ENCODE data around the gene MRPL42.
"Not testable (repeated sequence)": the region's sequence is repeated elsewhere in the genome, so short reads cannot be mapped to it uniquely, and the experiment has no call there.

MRPL42 gene

DNA sequence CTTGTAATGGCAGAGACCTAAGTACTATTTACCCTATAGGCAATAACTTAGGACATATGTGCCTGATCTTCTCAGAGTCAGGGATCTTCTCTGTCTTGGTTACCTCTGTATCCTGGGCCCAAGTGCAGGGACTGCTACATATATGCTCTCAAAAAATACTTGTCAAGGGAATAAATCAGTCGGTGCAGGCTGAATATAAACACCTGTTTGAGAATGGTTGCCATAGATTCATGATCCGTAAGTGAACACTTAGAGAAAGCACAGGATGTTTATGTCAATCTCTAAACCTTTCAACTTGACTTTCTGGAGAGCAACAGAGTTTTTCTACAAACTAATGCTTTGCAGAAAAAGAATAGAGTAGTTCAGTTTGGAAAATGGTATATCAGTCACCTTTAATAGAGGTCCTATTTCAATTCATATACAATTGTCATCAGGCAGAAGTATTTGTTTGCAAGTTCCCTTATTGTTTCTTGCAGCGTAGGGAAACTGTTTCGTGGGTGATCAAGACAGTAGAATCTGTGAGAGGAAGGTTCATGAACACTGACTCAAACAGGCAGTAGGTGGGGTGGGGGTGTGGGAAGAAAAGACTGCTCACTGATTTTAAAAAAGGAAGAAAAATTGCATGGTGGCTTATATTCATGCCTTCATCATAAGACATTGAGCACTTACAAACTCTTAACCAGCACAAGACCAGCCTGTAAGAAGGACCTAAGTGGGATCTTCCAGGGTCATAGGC is 19.6 kb upstream of the MRPL42 start:
- no peak for DNase-seq

DNA sequence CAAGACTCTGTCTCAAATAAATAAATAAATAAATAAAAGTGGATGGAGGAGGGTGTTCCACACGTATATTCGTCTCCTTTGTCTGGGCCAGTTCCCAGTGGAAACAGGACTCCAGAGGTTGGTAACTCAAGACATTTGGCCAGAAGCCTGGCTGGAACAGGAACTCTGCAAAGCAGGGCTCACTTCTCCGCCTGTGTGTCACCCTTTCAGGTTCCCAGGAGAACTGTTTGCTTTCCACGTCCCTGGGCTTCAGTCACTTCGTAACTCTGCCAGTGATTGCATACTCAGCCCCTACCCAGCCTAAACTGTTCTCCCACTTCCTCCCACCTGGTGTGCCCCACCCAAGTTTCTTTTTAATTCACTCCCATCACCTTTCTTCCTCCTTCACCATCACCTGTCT is 18.5 kb upstream of the MRPL42 start:
- no peak for DNase-seq

DNA sequence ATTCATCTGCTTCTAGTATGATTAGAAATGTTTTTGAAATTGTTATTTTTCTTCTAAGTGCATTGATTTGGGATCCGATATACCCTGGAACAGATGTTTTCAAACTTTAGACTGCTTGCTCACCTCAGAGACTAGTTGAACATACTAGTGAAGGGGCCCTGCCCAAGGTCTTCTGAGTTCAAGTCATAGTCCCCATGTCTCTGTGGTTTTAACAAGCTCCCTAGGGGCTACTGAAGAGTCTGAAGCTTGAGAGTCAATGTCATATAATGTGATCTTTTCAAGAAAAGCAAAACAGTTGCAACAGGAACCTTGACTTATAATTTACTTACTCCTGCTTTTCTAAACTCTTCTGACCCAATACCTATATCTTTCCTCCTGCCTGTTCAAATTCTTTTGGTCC is 18.0 kb upstream of the MRPL42 start:
- DNase-seq = no peak

DNA sequence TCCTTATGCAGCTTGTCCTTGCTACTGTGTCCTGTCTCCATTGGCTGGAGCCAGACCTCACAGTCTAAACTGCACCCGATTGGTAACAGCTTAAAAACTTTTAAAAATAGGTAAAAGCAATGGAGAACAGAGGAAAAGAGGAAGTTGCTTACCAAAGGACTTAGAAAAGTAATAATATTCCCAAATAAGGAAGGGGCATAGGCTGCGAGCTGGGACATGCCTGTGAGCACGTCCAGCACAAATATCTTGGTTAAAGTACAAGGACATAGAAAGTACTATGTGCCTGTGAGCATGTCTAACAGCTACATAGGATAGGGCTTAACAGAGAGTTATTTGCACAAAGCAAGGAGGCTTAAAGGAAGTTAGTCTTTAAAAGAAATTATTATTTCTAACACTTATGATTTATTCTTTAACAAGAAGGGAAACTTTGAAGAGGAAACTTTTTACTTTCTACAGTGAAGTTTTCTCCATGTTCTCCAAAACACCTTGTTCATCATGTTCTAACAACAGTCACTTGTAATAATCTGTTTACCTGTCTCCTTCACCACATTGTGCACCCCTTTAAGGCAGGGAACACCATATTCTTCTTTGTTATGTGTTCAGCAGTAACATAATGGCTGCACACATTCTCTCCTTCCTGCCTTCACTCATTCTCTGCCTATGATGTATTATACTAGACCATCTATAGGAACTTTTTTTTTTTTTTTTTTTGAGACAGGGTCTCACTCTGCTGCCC is 15.7 kb upstream of the MRPL42 start:
- DNase-seq = no peak

DNA sequence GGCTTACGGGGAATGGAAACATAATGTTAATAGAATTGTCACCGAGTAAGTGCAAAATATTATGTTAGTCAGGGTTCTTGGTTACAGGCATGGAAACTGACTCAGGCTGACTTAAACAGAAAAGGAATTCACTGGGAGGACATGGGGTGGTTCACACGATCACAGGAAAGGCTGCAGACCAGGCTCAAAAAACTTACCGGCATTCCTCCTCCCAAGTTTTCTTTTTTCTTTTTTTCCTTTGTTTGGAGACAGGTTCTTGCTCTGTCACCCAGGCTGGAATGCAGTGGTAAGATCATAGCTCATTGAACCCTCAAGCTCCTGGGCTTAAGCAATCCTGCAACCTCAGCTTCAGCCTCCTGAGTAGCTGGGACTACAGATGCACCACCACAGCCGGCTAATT is 13.7 kb upstream of the MRPL42 start:
- DNase-seq = no peak

DNA sequence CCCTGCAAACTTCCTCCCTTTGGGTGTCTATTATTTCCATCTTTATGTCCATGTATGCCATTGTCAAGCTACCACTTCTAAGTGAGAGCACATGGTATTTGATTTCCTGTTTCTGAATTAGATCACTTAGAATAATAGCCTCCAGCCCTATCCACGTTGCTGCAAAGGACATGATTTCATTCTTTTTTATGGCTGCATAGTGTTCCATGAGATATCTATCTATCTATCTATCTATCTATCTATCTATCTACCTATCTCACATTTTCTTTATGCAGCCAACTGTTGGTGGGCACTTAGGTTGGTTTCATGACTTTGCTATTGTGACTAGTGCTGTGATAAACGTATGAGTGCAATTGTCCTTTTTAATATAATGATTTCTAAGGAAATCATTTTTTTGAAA is 11.2 kb upstream of the MRPL42 start:
- DNase-seq = no peak

DNA sequence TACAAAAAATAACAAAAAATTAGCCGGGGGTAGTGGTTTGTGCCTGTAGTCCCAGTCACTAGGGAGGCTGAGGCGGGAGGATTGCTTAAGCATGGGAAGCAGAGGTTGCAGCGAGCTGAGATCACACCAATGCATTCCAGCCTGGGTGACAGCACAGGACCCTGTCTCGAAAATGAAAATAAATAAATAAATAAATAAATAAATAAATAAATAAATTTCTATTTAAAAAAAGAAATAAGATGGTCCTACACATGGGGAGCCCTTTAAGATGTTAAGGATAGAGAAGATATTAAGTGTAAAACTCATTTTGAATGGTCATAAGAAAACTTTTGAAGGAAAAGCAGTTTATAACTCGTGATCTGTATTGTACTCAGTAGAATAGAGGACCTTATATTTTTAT is 8.2 kb upstream of the MRPL42 start:
- DNase-seq = no peak

DNA sequence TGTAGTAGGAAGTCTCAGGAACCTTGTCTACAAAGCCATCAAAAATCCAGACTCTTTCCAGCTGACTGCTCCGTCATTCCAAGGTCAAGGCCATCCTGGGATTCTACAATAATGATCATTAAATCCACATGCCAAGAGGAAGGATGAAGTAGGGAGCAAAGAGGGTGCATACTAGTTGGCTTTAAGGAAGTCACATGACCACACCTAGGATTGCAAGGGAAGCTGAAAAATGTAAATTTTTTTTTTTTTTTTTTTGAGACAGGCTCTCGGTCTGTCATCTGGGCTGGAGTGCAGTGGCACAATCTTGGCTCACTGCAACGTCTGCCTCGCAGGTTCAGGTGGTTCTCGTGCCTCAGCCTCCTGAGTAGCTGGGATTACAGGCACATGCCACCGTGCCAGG is 7.3 kb upstream of the MRPL42 start:
- DNase-seq = no peak

DNA sequence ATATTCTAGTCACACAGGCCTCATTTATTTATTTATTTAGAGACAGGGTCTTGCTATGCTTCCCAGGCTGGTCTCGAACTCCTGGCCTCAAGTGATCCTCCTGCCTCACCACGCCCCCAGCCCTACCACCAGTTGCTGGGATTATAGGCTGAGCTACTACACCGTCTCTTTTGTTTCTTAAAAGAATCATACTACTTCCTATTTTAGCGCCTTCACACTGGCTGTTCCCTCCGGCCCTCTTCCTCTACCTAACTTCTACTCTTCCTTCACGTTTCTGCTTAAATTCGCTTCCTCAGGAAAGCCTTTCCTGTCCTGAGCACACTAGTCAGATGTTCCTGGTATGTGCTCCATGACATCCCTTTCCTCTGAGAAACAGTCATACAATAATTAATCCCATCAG is 6.4 kb upstream of the MRPL42 start:
- no peak for DNase-seq

DNA sequence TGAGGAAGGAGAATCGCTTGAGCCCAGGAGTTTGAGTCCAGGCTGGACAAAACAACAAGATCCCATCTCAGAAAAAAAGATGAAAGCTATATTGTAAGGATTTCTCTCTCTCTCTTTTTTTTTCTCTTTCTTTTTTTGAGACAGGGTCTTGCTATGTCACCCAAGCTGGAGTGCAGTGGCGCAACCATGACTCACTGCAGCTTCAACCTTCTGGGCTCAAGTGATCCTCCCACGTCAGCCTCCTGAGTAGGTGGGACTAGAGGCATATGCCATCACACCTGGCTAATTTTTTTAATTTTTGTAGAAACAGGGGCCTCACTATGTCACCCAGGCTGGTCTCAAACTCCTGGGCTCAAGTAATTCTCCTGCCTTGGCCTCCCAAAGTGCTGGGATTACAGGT is 5.8 kb upstream of the MRPL42 start:
- no peak for DNase-seq

DNA sequence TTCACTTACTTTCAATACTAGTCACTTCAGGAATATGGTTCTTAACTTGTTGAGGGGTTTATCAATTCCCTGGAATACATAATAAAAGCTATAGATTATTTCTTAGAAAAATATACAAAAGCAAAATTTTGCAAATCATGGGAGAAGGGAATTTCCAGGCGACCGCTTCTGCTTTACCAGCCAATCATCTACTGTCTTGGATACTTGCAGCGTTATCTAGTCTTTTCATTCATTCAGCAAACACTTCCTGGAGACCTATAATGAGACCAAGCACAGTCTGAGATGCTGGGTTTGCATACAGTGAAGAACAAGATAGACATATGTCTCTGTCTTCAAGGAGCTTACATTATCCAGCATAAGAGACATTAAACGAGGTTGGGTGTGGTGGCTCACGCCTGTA is 1.5 kb upstream of the MRPL42 start:
- DNase-seq = no peak

DNA sequence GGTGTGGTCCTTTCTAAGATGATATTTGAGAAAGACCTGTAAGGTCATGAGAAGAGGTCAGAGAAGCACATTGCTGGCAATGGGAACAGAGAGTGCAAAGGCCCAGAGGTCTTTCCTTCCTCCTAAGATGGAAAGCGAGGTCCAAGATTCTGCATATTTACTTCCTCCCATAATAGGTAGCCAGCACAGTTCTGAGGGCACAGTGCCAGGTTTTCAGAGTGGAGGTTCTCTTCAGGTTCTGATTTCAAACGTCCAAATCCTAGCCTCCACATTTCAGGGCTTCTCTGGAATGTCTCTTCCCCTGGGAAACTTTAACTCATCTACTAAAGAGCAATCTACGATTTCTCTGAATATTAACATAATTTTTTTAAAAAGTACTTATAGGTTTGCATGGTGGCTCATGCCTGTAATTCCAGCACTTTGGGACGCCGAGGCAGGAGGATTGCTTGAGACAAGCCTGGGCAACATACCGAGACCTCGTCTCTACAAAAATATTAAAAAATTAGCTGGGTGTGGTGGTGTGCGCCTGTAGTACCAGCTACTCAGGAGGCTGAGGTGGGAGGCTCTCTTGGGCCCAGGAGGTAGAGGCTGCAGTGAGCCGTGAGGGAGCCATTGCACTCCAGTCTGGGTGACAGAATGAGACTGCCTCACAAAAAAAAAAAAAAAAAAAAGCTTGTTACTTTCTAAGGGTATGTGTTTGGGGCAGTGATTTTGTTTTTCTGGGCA is 526 bp upstream of the MRPL42 start:
- DNase-seq = no peak

DNA sequence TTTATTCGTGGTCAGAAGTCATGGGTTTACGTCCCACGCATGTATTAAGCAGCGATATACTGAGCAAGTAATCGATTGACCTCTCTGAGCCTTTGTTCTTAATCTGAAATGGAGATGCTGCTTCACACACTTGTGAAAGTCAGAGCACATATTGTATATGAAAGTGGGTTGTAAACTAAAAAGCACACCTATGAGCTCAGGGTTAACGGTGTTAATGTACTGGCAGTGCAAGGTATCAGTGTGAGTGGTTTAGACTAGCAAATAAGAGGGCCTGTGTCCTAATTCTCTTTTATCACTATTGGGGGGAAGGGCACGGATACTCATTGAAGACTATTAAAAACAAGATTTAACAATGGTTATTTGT is 676 bp downstream of the MRPL42 start:
- no peak for DNase-seq

DNA sequence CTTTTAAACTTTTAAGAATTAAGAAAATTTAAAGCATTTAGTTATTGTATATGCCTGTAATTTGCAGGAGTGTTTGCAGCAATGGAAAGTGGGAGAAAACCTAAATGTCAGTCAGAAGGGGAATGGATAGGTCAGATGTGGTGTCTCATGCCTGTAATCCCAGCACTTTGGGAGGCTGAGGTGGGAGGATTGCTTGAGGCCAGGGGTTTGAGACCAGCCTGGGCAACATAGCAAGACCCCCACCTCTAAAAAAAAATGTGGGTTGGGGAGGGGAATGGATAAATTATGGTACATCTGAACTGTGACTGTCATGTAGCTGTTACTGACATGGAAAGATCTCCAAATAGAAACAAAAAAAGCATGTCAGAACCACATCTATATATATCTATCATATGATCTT is 2.1 kb downstream of the MRPL42 start:
- DNase-seq = no peak

DNA sequence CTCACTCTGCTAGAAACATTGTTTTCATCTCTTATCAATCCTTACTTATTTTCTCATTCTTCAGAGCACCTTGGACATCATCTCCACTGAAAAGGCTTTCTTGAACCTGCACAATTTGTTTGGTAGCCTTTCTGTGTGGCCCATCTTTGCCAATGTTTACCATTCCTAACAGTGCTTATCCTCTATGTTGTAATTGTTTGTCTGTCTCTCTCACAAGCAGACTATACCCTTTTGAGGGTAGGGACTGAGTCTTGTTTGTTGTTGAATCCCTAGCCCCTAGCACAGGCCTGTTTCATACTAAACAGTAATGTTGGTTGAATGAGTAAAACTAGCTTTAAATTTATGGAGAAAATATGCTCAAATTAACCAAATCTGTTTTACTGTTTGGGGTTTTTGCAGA is 9.2 kb downstream of the MRPL42 start:
- no peak for DNase-seq

DNA sequence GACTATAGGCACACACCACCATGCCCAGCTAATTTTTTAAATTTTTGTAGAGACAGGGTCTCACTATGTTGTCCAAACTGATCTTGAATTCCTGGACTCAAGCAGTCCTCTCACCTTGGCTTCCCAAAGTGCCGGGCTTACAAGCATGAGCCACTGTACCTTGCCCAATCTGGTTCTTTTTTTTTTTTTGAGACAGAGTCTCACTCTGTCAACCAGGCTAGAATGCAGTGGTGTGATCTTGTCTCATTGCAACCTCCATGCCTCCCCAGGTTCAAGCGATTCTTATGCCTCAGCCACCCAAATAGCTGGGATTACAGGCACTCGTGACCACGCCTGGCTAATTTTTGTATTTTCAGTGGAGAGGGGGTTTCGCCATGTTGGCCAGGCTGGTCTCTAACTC is 15.4 kb downstream of the MRPL42 start:
- DNase-seq = no peak

DNA sequence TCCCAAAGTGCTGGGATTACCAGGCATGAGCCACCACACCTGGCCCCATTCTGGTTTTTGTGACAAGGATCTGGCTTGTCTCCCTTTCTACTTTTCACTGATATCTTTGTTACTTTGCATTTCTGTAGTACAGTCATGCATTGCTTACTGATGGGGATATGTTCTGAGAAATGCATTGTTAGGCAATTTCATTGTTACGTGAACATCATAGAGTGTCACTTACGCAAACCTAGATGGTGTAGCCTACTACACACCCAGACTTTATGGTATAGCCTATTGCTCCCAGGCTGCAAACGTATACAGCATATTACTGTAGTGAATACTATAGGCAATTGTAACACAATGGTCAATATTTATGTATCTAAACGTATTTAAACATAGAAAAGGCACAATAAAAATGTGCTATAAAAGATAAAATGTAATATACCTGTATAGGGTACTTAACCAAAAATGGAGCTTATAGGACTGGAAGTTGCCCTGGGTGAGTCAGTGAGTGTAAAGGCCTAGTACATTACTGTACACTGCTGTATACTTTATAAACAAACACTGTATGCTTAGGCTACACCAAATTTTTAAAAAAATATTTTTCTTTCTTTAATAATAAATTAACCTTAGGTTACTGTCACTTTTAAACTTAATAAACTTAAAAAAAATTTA is 16.0 kb downstream of the MRPL42 start:
- DNase-seq = no peak

DNA sequence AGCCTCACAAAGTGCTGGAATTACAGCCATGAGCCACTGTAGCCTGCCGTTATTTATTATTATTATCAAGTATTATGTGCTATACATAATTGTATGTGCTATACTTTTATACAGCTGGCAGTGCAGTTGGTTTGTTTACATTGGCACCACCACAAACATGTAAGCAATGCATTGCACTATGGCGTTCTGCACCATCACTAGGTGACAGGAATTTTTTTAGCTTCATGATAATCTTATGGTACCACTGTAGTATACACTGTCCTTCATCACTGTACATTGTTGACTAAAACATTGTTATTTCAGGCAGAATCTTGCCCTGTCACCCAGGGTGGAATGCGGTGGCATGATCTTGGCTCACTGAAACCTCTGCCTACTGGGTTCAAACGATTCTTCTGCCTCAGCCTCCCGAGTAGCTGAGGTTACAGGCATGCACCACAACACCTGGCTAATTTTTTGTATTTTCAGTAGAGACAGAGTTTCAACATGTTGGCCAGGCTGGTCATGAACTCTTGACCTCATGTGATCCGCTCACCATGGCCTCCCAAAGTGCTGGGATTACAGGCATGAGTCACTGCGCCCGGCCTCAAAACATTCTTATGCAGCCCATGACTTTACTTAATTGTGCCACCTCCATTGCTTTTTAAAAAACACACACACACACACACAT is 17.1 kb downstream of the MRPL42 start:
- no peak for DNase-seq

DNA sequence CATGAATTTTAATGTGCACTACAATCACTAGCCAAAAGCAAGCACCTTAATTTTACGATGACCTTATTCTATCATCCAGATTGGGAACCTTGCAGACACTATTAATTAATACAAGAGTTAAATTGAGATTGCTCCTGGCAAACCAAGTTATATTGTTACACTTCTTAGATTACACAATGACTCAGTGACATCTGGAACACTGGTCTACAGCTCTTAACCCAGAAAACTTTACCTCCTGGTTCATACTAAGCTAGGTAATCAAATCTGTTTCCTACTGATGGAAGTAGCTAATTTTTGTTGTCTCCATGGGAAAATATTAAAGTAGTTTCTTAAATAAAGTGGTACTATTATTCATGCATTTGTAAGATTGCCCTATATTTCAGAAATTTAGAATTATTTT is 25.5 kb downstream of the MRPL42 start:
- not testable (repeated sequence) for DNase-seq

DNA sequence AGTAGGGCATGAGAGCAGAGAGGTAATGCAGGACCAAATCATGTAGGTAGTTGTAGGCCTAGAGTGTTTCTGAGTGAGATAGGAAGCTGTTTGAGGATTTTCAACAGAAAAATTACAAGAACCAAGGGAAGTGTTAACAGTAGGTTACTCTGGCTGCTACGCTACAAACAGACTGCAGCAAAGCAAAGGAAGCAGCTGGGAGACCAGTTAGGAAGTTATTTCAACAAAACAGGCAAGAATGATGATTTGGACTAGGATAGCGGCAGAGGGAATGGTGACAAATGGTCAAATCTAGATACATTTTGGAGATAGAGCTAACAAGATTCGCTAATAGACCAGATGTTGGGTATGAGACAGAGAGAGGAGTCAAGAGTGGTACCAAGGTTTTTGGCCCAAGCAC is 26.8 kb downstream of the MRPL42 start:
- DNase-seq = no peak

DNA sequence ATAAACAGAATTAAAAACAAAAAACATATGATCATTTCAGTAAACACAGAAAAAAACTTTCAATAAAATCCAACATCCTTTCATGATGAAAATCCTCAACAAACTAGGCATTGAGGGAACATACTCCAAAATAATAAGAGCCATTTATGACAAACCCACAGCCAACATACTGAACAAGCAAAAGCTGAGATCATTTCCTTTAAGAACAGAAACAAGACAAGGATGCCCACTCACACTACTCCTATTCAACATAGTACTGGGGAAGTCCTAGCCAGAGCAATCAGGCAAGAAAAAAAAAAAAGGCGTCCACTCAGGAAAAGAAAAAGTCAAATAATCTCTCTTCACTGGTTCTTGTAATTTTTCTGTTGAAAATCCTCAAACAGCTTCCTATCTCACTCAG is 30.1 kb downstream of the MRPL42 start:
- no peak for DNase-seq

DNA sequence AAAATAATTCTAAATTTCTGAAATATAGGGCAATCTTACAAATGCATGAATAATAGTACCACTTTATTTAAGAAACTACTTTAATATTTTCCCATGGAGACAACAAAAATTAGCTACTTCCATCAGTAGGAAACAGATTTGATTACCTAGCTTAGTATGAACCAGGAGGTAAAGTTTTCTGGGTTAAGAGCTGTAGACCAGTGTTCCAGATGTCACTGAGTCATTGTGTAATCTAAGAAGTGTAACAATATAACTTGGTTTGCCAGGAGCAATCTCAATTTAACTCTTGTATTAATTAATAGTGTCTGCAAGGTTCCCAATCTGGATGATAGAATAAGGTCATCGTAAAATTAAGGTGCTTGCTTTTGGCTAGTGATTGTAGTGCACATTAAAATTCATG is 31.5 kb downstream of the MRPL42 start:
- DNase-seq = not testable (repeated sequence)

DNA sequence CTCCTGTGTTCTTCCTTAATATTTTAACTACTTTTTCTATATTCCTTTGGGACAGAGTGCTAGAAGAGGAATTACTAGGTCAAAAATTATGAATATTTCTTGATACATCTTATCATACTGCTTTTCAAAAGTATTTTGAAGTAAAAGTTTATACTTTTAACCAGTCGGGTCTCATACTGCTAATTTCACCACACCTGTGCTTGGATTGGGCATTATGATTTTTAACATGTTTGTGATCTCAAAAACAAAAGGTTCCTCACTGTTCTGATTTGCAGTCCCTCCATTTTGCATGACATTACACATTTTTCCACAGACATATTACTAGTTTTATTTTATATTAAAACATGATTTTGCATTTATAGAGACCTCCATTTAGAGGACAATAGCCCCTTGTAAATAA is 32.9 kb downstream of the MRPL42 start:
- DNase-seq = no peak
